DMS53 treated with DMSO at 0.1 percent for 48 hours (cell line): ENCODE measurements around the gene GAGE2A.
A peak's percentile ranks its signal among the peaks of the same experiment; 100 is the strongest.
"Not testable (repeated sequence)": the region's sequence is repeated elsewhere in the genome, so short reads cannot be mapped to it uniquely, and the experiment has no call there.

Source experiments
- DNase-seq: peaks from one replicate; lab custom pipeline; 2025; ENCODE audit not compliant: unreplicated experiment; lab: John Stamatoyannopoulos, UW

Gene GAGE2A

GRCh38 chrX:49589196-49589595 is at the start of gene GAGE2A:
Gene GAGE2A (plus strand): TSS chrX:49589496. CDS start chrX:49590651, 1,155 bp downstream.
- not testable (repeated sequence) for DNase-seq

GRCh38 chrX:49541433-49541832 is 47.9 kb upstream of the GAGE2A start, which contains the start of gene GAGE12D:
Gene GAGE12D (plus strand): TSS chrX:49541733. CDS start chrX:49542888, 1,155 bp downstream.
- DNase-seq = not testable (repeated sequence)

- not testable (repeated sequence) for DNase-seq
These were observed 38.3 kb upstream of the GAGE2A start, which contains the start of gene GAGE12E for GRCh38 chrX:49550989-49551388. Gene GAGE12E (plus strand): TSS chrX:49551289. CDS start chrX:49552444, 1,155 bp downstream.

GRCh38 chrX:49560542-49560941 is 28.8 kb upstream of the GAGE2A start, which contains the start of gene GAGE12F:
Gene GAGE12F (plus strand): TSS chrX:49560842. CDS start chrX:49561997, 1,155 bp downstream.
- DNase-seq = not testable (repeated sequence)

- not testable (repeated sequence) for DNase-seq
These were observed 20.6 kb upstream of the GAGE2A start for GRCh38 chrX:49568728-49569127.

DNA sequence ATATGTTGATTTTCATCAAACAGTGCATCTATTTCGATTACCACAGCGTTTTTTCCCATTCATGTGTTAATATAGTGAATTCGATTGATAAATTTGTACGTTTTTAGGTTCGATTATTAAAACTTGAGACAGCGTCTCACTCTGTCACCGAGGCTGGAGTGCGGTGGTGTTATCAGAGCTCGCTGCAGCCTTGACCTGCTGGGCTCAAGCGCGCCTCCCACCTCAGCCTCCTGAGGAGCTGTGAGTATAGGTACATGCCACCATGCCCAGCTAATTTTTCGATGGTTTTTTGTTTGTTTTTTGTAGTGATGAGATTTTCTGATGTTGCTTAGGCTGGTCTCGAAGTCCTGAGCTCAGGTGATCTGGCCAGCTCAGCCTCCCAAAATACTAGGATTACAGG is 20.1 kb upstream of the GAGE2A start:
- DNase-seq = not testable (repeated sequence)

GRCh38 chrX:49570100-49570499 is 19.2 kb upstream of the GAGE2A start, which contains the start of gene GAGE12G:
Gene GAGE12G (plus strand): TSS chrX:49570400. CDS start chrX:49571555, 1,155 bp downstream.
- not testable (repeated sequence) for DNase-seq

DNA sequence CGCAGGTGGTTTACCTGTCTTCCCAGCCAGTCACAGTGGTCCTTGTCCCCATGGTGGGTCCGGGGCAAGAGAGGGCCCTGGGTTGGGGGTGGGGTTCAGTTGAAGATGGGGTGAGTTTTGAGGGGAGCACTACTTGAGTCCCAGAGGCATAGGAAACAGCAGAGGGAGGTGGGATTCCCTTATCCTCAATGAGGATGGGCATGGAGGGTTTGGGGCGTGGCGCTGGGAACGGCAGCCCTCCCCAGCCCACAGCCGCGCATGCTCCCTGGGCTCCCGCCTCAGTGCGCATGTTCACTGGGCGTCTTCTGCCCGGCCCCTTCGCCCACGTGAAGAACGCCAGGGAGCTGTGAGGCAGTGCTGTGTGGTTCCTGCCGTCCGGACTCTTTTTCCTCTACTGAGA is 9.6 kb upstream of the GAGE2A start, which contains the start of gene GAGE12H:
TSS of gene GAGE12H (plus strand) at position 301 of the 400 bp plus-strand sequence. CDS start 1,155 bp downstream, outside the sequence.
- not testable (repeated sequence) for DNase-seq

DNA sequence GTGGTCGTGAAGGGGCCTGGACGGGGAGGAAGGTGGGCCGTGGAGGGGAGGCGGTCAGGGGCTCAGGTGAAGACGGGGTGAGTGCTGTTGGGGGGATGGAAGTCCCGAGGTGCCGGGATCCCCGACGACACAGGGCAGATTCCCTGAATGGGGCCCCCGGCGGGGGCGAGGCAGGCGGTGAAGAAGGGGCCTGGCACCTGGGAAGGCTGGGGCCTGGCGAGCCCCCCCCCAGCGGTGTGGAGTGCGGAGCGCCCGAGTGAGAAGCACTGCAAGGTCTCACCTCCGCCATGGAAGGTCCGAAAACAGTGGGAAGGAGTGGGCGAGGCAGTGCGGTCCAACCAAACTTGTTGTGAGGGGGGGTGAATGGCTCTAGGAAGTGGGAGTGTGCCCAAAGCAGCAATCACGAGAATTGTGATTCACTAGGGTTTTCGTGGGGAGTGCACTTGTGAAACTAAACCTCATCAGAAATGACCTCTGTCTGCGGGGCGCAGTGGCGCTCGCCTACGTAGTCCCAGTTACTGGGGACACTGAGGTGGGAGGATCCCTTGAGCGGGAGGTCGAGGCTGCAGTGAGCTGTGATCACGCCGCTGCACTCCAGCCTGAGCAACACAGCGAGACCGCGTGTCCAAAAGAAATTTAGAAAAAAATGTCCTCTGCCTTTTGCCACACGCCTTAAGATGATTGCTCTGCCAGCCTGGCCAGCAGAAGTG is 628 bp downstream of the GAGE2A start:
- not testable (repeated sequence) for DNase-seq

DNA sequence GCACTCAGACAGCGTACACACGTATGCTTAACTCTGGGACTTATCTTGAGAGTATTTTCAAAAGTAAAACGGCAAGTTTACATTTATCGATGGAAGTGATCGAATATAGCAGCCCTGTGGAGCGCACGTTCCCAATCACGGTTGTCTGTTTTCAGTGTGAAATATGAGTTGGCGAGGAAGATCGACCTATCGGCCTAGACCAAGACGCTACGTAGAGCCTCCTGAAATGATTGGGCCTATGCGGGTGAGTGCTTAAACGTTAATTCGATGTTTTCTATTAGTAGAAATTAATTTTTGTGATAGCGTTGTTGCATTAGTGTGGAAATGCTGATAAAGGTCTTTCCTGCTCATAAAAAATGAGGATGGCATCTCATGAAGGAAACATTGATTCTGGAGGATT is 1.2 kb downstream of the GAGE2A start:
- DNase-seq = not testable (repeated sequence)

DNA sequence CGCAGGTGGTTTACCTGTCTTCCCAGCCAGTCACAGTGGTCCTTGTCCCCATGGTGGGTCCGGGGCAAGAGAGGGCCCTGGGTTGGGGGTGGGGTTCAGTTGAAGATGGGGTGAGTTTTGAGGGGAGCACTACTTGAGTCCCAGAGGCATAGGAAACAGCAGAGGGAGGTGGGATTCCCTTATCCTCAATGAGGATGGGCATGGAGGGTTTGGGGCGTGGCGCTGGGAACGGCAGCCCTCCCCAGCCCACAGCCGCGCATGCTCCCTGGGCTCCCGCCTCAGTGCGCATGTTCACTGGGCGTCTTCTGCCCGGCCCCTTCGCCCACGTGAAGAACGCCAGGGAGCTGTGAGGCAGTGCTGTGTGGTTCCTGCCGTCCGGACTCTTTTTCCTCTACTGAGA is 9.4 kb downstream of the GAGE2A start, which contains the start of gene GAGE1:
TSS of gene GAGE1 (plus strand) at position 301 of the 400 bp plus-strand sequence. CDS start 1,155 bp downstream, outside the sequence.
- DNase-seq = not testable (repeated sequence)

DNA sequence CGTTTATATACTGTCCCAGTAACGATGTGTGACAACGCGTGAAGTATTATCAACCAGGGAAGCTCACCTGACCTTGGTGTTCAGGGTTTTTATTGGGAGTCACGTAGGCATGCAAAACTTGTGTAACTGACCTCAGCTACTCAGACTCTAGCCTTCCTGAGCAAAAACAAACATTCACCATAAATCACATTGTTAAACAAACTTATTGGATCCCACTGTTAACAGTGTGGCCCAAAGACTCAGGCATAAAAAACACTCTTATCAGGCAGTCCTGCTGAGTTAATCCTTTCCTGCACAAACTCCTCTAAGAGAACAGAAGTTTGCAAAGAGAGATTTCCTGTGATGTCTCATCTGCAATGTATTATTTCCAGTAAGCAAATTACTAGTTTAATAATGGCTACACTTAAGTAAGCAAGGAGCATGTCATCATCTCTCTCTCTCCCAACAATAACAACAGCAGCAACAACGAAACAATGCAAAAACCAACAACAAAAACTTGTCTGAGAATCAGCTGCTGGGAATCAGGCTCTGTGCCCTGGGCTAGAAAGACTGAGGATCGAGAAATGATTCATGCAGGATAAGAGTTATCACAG is 21.5 kb downstream of the GAGE2A start:
- DNase-seq = no peak

- DNase-seq = no peak
These were observed 29.3 kb downstream of the GAGE2A start for GRCh38 chrX:49618574-49618973.

DNA sequence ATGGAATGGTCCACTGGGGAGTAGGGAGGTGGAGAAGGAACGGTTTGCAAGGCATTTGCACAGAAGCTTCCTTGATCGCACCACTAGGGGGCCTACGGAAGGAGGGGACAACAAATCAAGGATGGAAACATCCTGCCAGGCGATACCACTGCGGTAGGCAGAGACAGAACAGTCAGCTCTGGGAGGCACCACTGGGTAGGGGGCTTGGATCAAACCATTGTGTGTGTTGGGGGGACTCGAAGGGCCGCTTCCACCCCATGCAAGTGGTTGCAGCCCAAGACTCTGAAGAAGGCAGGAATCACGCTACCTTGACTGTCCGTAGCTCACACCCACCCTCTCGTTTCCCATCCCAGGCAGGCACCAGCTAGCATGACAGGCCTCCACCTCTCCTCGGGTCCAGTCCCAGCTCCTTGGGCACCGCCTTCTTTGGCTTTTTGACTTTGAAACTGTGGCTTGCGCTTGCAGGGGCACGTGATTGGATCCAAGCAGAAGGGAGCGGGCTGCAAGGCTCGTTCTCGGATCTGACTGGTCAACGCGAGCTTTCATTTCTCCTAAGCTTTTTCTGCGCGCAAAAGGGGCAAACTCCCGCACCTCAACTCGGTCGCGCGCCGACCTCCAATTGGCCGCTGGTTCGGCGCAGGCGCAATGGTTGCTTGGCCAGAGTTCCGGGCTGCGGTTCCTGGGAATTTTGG is 37.9 kb downstream of the GAGE2A start:
- peak; percentile 0 for DNase-seq

DNA sequence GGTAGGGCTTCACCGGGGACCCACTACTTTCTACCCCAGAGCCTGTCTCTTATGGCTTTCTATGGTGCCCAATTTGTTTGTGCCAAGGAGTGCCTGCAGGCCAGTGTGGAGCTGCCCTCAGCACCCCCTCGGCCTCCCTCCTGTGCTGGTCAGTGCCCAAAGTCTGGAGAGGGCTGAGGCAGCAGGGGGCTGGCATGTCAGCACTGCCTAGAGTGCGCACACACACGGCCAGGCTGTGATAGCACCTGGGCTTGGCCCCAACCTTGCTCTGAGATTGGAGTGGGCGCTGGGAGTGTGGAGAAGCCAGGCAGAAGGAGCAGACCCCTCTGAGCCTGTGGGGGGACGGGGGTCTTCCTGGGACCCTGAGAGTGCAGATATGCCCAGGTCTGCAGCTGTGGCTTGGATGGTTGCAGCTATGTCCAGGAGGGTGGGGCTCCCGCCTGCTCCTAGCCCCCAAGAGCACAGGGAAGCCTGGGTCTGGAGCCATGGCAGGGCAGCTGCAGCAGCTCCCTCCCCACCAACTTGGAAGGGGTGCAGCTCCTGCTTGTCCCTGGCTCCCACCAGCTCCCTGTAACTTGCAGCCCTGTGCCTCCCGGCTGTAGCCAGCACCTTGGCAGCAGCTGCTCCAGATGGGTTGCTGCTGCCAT is 55.8 kb downstream of the GAGE2A start:
- DNase-seq = no peak
